H1 (cell line): ENCODE results near the gene DUOXA1. TPM values are rescaled to one million over a fixed set of nuclear protein-coding genes. Genes with fewer than 3 reads are reported as not detected.

Experiments used
- CTCF ChIA-PET: fragments of 300-600 bp; sonication (Branson Sonifier 250); formaldehyde crosslinking; loops from one replicate; lab custom pipeline; 2021; ENCODE audit not compliant: partially characterized antibody; lab: Charles Lee
- POLR2A ChIA-PET: fragments of 300-600 bp; sonication (Branson Sonifier 250); formaldehyde crosslinking; loops from one replicate; lab custom pipeline; 2021; ENCODE audit warnings: inconsistent platforms; ENCODE audit not compliant: partially characterized antibody; lab: Charles Lee
- DNase-seq, 2 experiments: peaks; one replicate each; pipeline versions ENCODE4 v3.0.0 to v3.0.0-alpha.2; 2010 to 2022; ENCODE audit warnings: low spot score in 2 of 2, low read depth in 1 of 2, mixed read lengths in 1 of 2
- FAIRE-seq: peaks from 2 replicates; lab custom pipeline; 2011; peaks lifted over from hg19 to GRCh38; lab: Jason Lieb, UNC
- H2AFZ ChIP-seq: 2 replicates; pipeline ENCODE4 v1.8.1; 2012; ENCODE audit warnings: low read length, inconsistent platforms
- H2AK5ac ChIP-seq: 2 replicates; pipeline ENCODE4 v1.6.1; 2013; ENCODE audit warnings: low read depth, low read length
- H2BK120ac ChIP-seq: replicated peaks from 2 replicates; pipeline ENCODE3; 2013; ENCODE audit warnings: low read depth, low read length, inconsistent platforms
- H2BK12ac ChIP-seq: 2 replicates; pipeline ENCODE4 v1.6.1; 2013; ENCODE audit warnings: low read depth, low read length
- H2BK15ac ChIP-seq: 2 replicates; pipeline ENCODE4 v1.6.1; 2013; ENCODE audit warnings: low read length
- H2BK20ac ChIP-seq: 2 replicates; pipeline ENCODE4 v1.6.1; 2013; ENCODE audit warnings: low read length
- H2BK5ac ChIP-seq: 2 replicates; pipeline ENCODE4 v1.6.1; 2013; ENCODE audit warnings: low read depth, low read length
- H3K14ac ChIP-seq: 2 replicates; pipeline ENCODE4 v1.6.1; 2013; ENCODE audit warnings: inconsistent platforms; ENCODE audit not compliant: insufficient read length
- H3K18ac ChIP-seq: 2 replicates; pipeline ENCODE4 v1.6.1; 2013; ENCODE audit warnings: low read length; ENCODE audit errors: extremely low read depth
- H3K23ac ChIP-seq: 2 replicates; pipeline ENCODE4 v1.6.1; 2013; ENCODE audit warnings: inconsistent platforms; ENCODE audit not compliant: insufficient read length
- H3K23me2 ChIP-seq: 2 replicates; pipeline ENCODE4 v1.6.1; 2013; ENCODE audit warnings: low read depth, low read length
- H3K27ac ChIP-seq: 2 replicates; pipeline ENCODE4 v1.6.1; 2011; ENCODE audit warnings: low read depth, low read length, inconsistent platforms
- H3K27me3 ChIP-seq, 4 experiments: replicated peaks in 1 of 4; 1 replicate in 1 of 4; 2 replicates in 3 of 4; pipeline versions ENCODE4 v1.6.1 to v1.8.1; 2011 to 2013; ENCODE audit warnings: low read length in 3 of 4, mild to moderate bottlenecking in 3 of 4, inconsistent platforms in 2 of 4, mixed read lengths in 2 of 4, moderate library complexity in 1 of 4; ENCODE audit not compliant: control insufficient read depth in 3 of 4, insufficient read depth in 3 of 4; ENCODE audit errors: extremely low read depth in 1 of 4
- H3K36me3 ChIP-seq, 4 experiments: 2 replicates each; pipeline versions ENCODE4 v1.6.1 to v1.8.1; 2011 to 2013; ENCODE audit warnings: mild to moderate bottlenecking in 4 of 4, low read length in 3 of 4, moderate library complexity in 2 of 4, control low read depth in 1 of 4, inconsistent platforms in 1 of 4; ENCODE audit not compliant: insufficient read depth in 4 of 4, control insufficient read depth in 2 of 4
- H3K4ac ChIP-seq: replicated peaks from 2 replicates; pipeline ENCODE3; 2013; ENCODE audit warnings: low read length, low read depth, mixed read lengths, inconsistent platforms; ENCODE audit not compliant: insufficient read length
- H3K4me1 ChIP-seq, 4 experiments: replicated peaks in 1 of 4; 1 replicate in 1 of 4; 2 replicates in 3 of 4; pipeline versions ENCODE4 v1.6.1 to v1.8.1; 2011 to 2013; ENCODE audit warnings: low read length in 3 of 4, inconsistent platforms in 2 of 4, mixed read lengths in 1 of 4; ENCODE audit not compliant: insufficient read depth in 4 of 4, control insufficient read depth in 3 of 4
- H3K4me2 ChIP-seq, 2 experiments: 2 replicates each; pipeline versions ENCODE4 v1.6.1 to v1.8.1; 2011 to 2013; ENCODE audit warnings: low read depth in 2 of 2, low read length in 2 of 2, control low read depth in 1 of 2, inconsistent platforms in 1 of 2, mild to moderate bottlenecking in 1 of 2; ENCODE audit not compliant: insufficient read depth in 1 of 2
- H3K4me3 ChIP-seq, 4 experiments: fragments of 200-600, 300-600 bp in 1 of 4; sonication (generic), shearing (Covaris generic), sonication (Bioruptor Twin) in 1 of 4; 2 replicates each; pipeline versions ENCODE4 v1.5.1 to v1.8.1; 2011 to 2016; ENCODE audit warnings: low read length in 4 of 4, low read depth in 3 of 4, control low read depth in 2 of 4, inconsistent platforms in 2 of 4, mild to moderate bottlenecking in 2 of 4, mixed read lengths in 1 of 4, moderate library complexity in 1 of 4; ENCODE audit not compliant: insufficient read depth in 2 of 4; ENCODE audit errors: extremely low read depth in 1 of 4
- H3K56ac ChIP-seq: replicated peaks from 2 replicates; pipeline ENCODE3; 2013; ENCODE audit warnings: low read depth, mild to moderate bottlenecking, mixed read lengths, low read length, inconsistent platforms; ENCODE audit not compliant: insufficient read length
- H3K79me1 ChIP-seq: 2 replicates; pipeline ENCODE4 v1.6.1; 2013; ENCODE audit warnings: low read depth, low read length, control low read depth
- H3K79me2 ChIP-seq, 2 experiments: 2 replicates each; pipeline versions ENCODE4 v1.6.1 to v1.8.1; 2012 to 2013; ENCODE audit warnings: low read length in 2 of 2, mild to moderate bottlenecking in 2 of 2, inconsistent platforms in 1 of 2; ENCODE audit not compliant: insufficient read depth in 2 of 2, control insufficient read depth in 1 of 2
- H3K9ac ChIP-seq, 4 experiments: replicated peaks in 1 of 4; 1 replicate in 1 of 4; 2 replicates in 3 of 4; pipeline versions ENCODE4 v1.6.1 to v1.8.1; 2011 to 2013; ENCODE audit warnings: low read depth in 3 of 4, low read length in 3 of 4, control low read depth in 2 of 4, mild to moderate bottlenecking in 2 of 4, moderate library complexity in 2 of 4, inconsistent platforms in 1 of 4; ENCODE audit errors: extremely low read depth in 1 of 4
- H3K9me3 ChIP-seq, 2 experiments: 2 replicates each; pipeline versions ENCODE4 v1.6.1 to v1.8.1; 2012 to 2013; ENCODE audit warnings: mild to moderate bottlenecking in 2 of 2, moderate library complexity in 2 of 2, control low read depth in 1 of 2, inconsistent platforms in 1 of 2, low read depth in 1 of 2, low read length in 1 of 2, mixed read lengths in 1 of 2; ENCODE audit not compliant: insufficient read depth in 2 of 2
- H4K20me1 ChIP-seq, 2 experiments: replicated peaks in 1 of 2; 2 replicates each; pipeline versions ENCODE3 to v1.8.1; 2011 to 2013; ENCODE audit warnings: inconsistent platforms in 2 of 2, low read length in 2 of 2, mild to moderate bottlenecking in 1 of 2; ENCODE audit not compliant: insufficient read depth in 2 of 2, control insufficient read depth in 1 of 2
- H4K5ac ChIP-seq: 2 replicates; pipeline ENCODE4 v1.6.1; 2013; ENCODE audit warnings: low read length, low read depth, mixed read lengths, inconsistent platforms; ENCODE audit not compliant: insufficient read length
- H4K8ac ChIP-seq: 2 replicates; pipeline ENCODE4 v1.8.0; 2013; ENCODE audit warnings: mild to moderate bottlenecking, moderate library complexity, low read length, inconsistent platforms; ENCODE audit not compliant: insufficient read depth; ENCODE audit errors: extremely low read depth
- H4K91ac ChIP-seq: replicated peaks from 2 replicates; pipeline ENCODE3; 2013; ENCODE audit warnings: low read length, mixed read lengths, inconsistent platforms; ENCODE audit not compliant: insufficient read length
- HDAC2 ChIP-seq, 2 experiments: fragments of 300-600 bp in 1 of 2; sonication (generic) in 1 of 2; IDR thresholded peaks; 2 replicates each; pipeline ENCODE4 v1.6.1; 2011 to 2012; ENCODE audit warnings: low read depth in 2 of 2, low read length in 2 of 2, mild to moderate bottlenecking in 2 of 2, moderate library complexity in 2 of 2, borderline replicate concordance in 1 of 2, inconsistent platforms in 1 of 2
- RNF2 ChIP-seq: fragments of 200-900, 300-1000 bp; sonication (generic); IDR thresholded peaks from 2 replicates; pipeline ENCODE4 v1.7.1; 2016; ENCODE audit warnings: borderline replicate concordance, low read depth, mild to moderate bottlenecking, antibody characterized with exemption, low read length; ENCODE audit not compliant: poor library complexity, severe bottlenecking; ENCODE audit errors: missing control alignments
- WGBS, 2 experiments: shearing (Covaris generic) in 1 of 2; methylation state at CpG; one replicate each; pipeline versions ENCODE4 v1.1.6 to v1.1.7; 2013 to 2015; ENCODE audit warnings: low lambda C conversion rate in 2 of 2, mixed read lengths in 2 of 2, inconsistent platforms in 1 of 2, low coverage in 1 of 2, missing lambda C conversion rate in 1 of 2; ENCODE audit not compliant: insufficient replicate concordance in 2 of 2, insufficient coverage in 1 of 2, insufficient read length in 1 of 2; ENCODE audit errors: extremely low coverage in 1 of 2, missing lambda C conversion rate in 1 of 2; 5-methylcytosine and 5-hydroxymethylcytosine counted together
- polyA plus RNA-seq, 7 experiments: library from polyadenylated mRNA; depleted of rRNA in 3 of 7; stranded (reverse) in 5 of 7; unstranded in 2 of 7; fragments of >200 nt in 5 of 7; fragments of 200-250 nt in 2 of 7; gene quantifications; 1 replicate in 5 of 7; 2 replicates in 1 of 7; 4 replicates in 1 of 7; pipeline versions ENCODE4 v1.2.1 to v1.2.3, GENCODE V29; 2011 to 2013; ENCODE audit warnings: missing spikeins in 2 of 7, mixed read lengths in 2 of 7
- total RNA-seq: library from RNA; stranded (reverse); fragmentation: NEBNext Ultra II Directional; extraction: Animal tissue kit (Norgen Biotek cat#: 25700); gene quantifications from 2 replicates; pipeline ENCODE4 v1.2.1, GENCODE V29; 2021

The DUOXA1 gene
- total and polyA plus RNA-seq, 2 of the 8 experiments (the other 6 are each of a cell fraction or from before 2014, with no cell fraction given), result 0.18 TPM; not detected in 1

DNA sequence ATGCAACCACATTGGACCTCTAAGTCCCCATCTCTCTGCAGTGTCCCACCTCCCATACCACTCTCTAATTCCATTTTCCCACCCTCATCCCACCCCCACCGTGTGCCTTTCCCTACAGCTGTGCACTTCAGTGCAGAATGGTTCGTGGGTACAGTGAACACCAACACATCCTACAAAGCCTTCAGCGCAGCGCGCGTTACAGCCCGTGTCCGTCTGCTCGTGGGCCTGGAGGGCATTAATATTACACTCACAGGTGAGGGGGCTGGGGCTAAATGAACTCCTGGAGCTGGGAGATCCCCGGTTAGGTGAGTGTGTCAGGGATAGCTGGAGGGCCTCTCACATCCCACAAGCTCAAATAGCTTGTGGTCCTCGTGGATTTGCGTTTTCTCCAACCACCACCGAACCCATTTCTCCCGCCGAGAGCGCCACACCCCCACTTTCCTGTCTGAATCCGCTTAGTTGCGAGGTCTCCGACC, 13.6 kb downstream of the DUOXA1 start:
- CTCF ChIA-PET, result interaction anchor here (0.5 to 5.5 kb wide), 8 partner anchors 9 to 71 kb away, joined by 3 to 45 read pairs (median 5); partner anchors contain the start of genes DUOX1 and DUOXA1
- DNase-seq, result no peak

More for the DNA sequence above, 13.6 kb downstream of the DUOXA1 start:
- Histone ChIP-seq H2BK12ac (no peak overlapping the region), H3K4ac (no peak overlapping the region), H3K14ac (no peak overlapping the region), H4K5ac (no peak overlapping the region), H3K27ac (no peak overlapping the region), H3K27me3 (peaks cover 68 to 79% (median 71%) of the 10 kb centered on the region in 4 experiments), H4K8ac (peak overlapping the region; percentile 25; the same call in 1 of the 2 replicates), H3K18ac (no peak overlapping the region; the same call in 1 of the 2 replicates), H2BK20ac (no peak overlapping the region), H2BK120ac (no peak overlapping the region), H3K9me3 (no peaks in the 10 kb centered on the region; a peak in 1 of 4 replicates), H3K79me2 (no peaks in the 10 kb centered on the region), H3K4me3 (peak overlapping the region in 1 of 4 experiments; percentile 54; a peak in 2 of 8 replicates), H2AFZ (no peak overlapping the region), H3K9ac (no peak overlapping the region), H3K79me1 (no peaks in the 10 kb centered on the region), H3K4me2 (peak overlapping the region; percentile 4 to 65), H4K91ac (no peak overlapping the region), H4K20me1 (peaks cover 21 to 44% of the 10 kb centered on the region in 2 experiments), H2BK5ac (no peak overlapping the region), H2AK5ac (no peak overlapping the region), H2BK15ac (peak overlapping the region; percentile 61; the same call in 1 of the 2 replicates), H3K23me2 (peaks cover 6% of the 10 kb centered on the region; the same call in 1 of the 2 replicates), H3K4me1 (peaks cover 0 to 31% (median 24%) of the 10 kb centered on the region in 4 experiments; a peak in 6 of 7 replicates), H3K23ac (no peak overlapping the region), H3K56ac (no peak overlapping the region), H3K36me3 (peaks cover 0 to 7% (median 0%) of the 10 kb centered on the region in 4 experiments; a peak in 1 of 8 replicates)
- no peak for FAIRE-seq
- 20% methylated on average over 17 of the region's 19 CpGs; no CpG with 5 or more reads in 1 of the 2 experiments for WGBS, 2 experiments
- POLR2A ChIA-PET, result interaction anchor here (1.3 to 1.4 kb wide), 2 partner anchors 18 to 49 kb away, joined by 3 to 4 read pairs; no protein-coding TSS in a partner anchor
- TF ChIP-seq HDAC2 (IDR thresholded peaks at IDR 0.05; ENCODE audit: borderline replicate concordance in 1 of 2, low read depth in 2 of 2, low read length in 2 of 2), result no peak
- peak; percentile 61 for TF ChIP-seq RNF2
- TF ChIP-seq, all 59 proteins: peak for 1
